Glutamatergic neuron (in vitro differentiated cells): Measurements from ENCODE around the gene ZNF554. TPM values are rescaled to one million over a fixed set of nuclear protein-coding genes. Genes with fewer than 3 reads are reported as not detected.

Experiments used
- DNase-seq: peaks from one replicate; pipeline ENCODE4 v3.0.0; 2022
- H3K27ac Mint-ChIP-seq: one replicate; pipeline ENCODE4 v1.8.0; 2020; ENCODE audit warnings: mild to moderate bottlenecking, mixed read lengths, inconsistent platforms; ENCODE audit not compliant: unreplicated experiment
- H3K27me3 Mint-ChIP-seq: one replicate; pipeline ENCODE4 v1.8.0; 2020; ENCODE audit warnings: mild to moderate bottlenecking, moderate library complexity, mixed read lengths, inconsistent platforms; ENCODE audit not compliant: unreplicated experiment
- H3K36me3 Mint-ChIP-seq: one replicate; pipeline ENCODE4 v1.8.0; 2020; ENCODE audit warnings: mild to moderate bottlenecking, mixed read lengths, inconsistent platforms; ENCODE audit not compliant: unreplicated experiment
- H3K4me1 Mint-ChIP-seq: one replicate; pipeline ENCODE4 v1.8.0; 2020; ENCODE audit warnings: mild to moderate bottlenecking, low read depth, mixed read lengths, inconsistent platforms; ENCODE audit not compliant: unreplicated experiment
- H3K4me3 Mint-ChIP-seq: one replicate; pipeline ENCODE4 v1.8.0; 2020; ENCODE audit warnings: mild to moderate bottlenecking, mixed read lengths, inconsistent platforms; ENCODE audit not compliant: unreplicated experiment
- H3K9me3 Mint-ChIP-seq: one replicate; pipeline ENCODE4 v1.8.0; 2020; ENCODE audit warnings: mild to moderate bottlenecking, moderate library complexity, mixed read lengths, inconsistent platforms; ENCODE audit not compliant: unreplicated experiment
- CTCF ChIP-seq: fragments of 200-600 bp; sonication (generic); IDR thresholded peaks from one replicate; pipeline ENCODE4 v1.5.0; 2021; ENCODE audit not compliant: partially characterized antibody, unreplicated experiment
- total RNA-seq: library from RNA; stranded (reverse); fragmentation: NEBNext Ultra II Directional; extraction: Animal tissue kit (Norgen Biotek cat#: 25700); gene quantifications from one replicate; pipeline ENCODE4 v1.2.1, GENCODE V29; 2021; ENCODE audit not compliant: unreplicated experiment

ZNF554 gene
- total RNA-seq, 1 donor from 2014 or later, result 5.8 TPM

DNA sequence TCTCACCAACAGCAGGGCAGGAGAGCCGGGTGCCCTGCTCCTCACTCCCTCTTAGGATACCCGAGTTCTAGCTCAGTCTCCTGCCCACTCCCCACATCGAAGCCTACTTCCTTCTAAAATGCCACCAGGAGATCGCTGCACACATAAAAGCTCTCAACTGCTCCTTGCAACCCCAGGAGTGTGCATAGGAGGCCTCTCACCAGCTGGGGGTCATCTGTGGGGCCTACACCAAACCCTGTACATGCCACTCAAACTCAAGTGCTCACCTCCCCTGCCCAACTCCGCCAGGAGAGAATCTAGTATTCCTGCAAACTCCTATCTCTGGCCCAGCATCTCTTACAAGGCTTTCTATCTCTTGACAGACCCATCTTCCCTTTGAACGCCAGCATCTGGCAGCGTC, 39.4 kb upstream of the ZNF554 start:
- Mint-ChIP-seq H3K36me3 (peaks cover 8% of the 10 kb centered on the region), H3K27me3 (peaks cover 14% of the 10 kb centered on the region), H3K27ac (peak overlapping the region; percentile 28), H3K9me3 (peaks cover 12% of the 10 kb centered on the region), H3K4me1 (peaks cover 30% of the 10 kb centered on the region), H3K4me3 (peak overlapping the region; percentile 2)
- no peak for TF ChIP-seq CTCF
- no peak for DNase-seq

GRCh38 chr19:2782329-2782935, 37.2 kb upstream of the ZNF554 start:
- H3K9me3 Mint-ChIP-seq, result peaks cover 9% of the 10 kb centered on the region

GRCh38 chr19:2782936-2783780, 36.5 kb upstream of the ZNF554 start, which contains the start of gene SGTA:
TSS of gene SGTA (minus strand) at chr19:2783273. CDS start at chr19:2769068, 14,205 bp downstream.
- H3K4me3 Mint-ChIP-seq, result peak within 1 kb of the TSS; percentile 93
- peak; percentile 96 for DNase-seq
- H3K4me1 Mint-ChIP-seq, result peaks cover 25% of the 10 kb centered on the region
- H3K27ac Mint-ChIP-seq, result peak within 1 kb of the TSS; percentile 98
- no peak for TF ChIP-seq CTCF
- peaks cover 9% of the 10 kb centered on the region for H3K9me3 Mint-ChIP-seq
- H3K36me3 Mint-ChIP-seq, result no peaks in the 10 kb centered on the region
- H3K27me3 Mint-ChIP-seq, result peaks cover 12% of the 10 kb centered on the region

More at GRCh38 chr19:2782329-2782935, 37.2 kb upstream of the ZNF554 start:
- Mint-ChIP-seq H3K4me1 (peaks cover 25% of the 10 kb centered on the region), H3K4me3 (peak overlapping the region; percentile 93), H3K27ac (peak overlapping the region; percentile 89), H3K36me3 (no peaks in the 10 kb centered on the region), H3K27me3 (peaks cover 12% of the 10 kb centered on the region)
- no peak for TF ChIP-seq CTCF
- no peak for DNase-seq

DNA sequence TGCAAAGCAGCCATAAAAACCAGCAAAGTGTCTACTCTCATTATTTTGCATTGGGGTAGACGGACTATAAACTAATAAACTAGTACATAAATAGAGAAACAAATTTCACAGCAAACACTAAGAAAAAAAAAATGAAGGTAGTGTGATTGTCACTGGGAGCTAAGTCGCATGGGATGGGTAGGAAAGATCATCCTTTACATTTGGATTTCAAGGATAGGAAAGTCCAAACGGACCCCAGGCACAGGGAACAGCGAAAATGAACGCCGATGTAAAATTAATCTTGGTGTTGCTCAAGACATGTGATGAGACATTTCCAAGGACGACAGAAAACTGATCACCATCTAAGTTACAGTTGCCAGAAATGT, 35.9 kb upstream of the ZNF554 start:
- H3K4me3 Mint-ChIP-seq, result peak overlapping the region; percentile 84
- no peak for TF ChIP-seq CTCF
- no peak for DNase-seq
- no peaks in the 10 kb centered on the region for H3K36me3 Mint-ChIP-seq
- H3K27ac Mint-ChIP-seq, result peak overlapping the region; percentile 98
- peaks cover 9% of the 10 kb centered on the region for H3K9me3 Mint-ChIP-seq
- peaks cover 10% of the 10 kb centered on the region for H3K27me3 Mint-ChIP-seq
- H3K4me1 Mint-ChIP-seq, result peaks cover 24% of the 10 kb centered on the region
